OCI-LY1 (cell line): ENCODE data around the gene RFC1.
"Not testable (repeated sequence)": the region's sequence is repeated elsewhere in the genome, so short reads cannot be mapped to it uniquely, and the experiment has no call there.

Experiments
- CTCF ChIP-seq: fragments of 200-600 bp; sonication (generic), shearing (Covaris generic); IDR thresholded peaks from 2 replicates; pipeline ENCODE4 v1.5.1; 2017; ENCODE audit warnings: mild to moderate bottlenecking, antibody characterized with exemption, low read length, moderate library complexity, mixed read lengths
- EZH2 ChIP-seq: fragments of 200-600 bp; sonication (generic), shearing (Covaris generic); IDR thresholded peaks from 2 replicates; pipeline ENCODE4 v1.8.0; 2017; ENCODE audit warnings: borderline replicate concordance, mixed run types, mild to moderate bottlenecking, antibody characterized with exemption, low read length, moderate library complexity, mixed read lengths

- not testable (repeated sequence) for TF ChIP-seq EZH2, CTCF
Measured at GRCh38 chr4:39401640-39402039, 35.5 kb upstream of the RFC1 start.
